Activated CD4-positive, alpha-beta T cell treated with anti-CD3 and anti-CD28 coated beads, Interleukin-2, amount 10 ng/mL, durations not matched to agents 24 days and 14 days (primary cell): ENCODE measurements around the gene GNAI3. TPM values are rescaled to one million over a fixed set of nuclear protein-coding genes. Genes with fewer than 3 reads are reported as not detected.

Experiments used
- DNase-seq: peaks from one replicate; pipeline ENCODE4 v3.0.0; 2022
- H3K27ac Mint-ChIP-seq: one replicate; pipeline ENCODE4 v1.8.0; 2022; ENCODE audit warnings: mild to moderate bottlenecking, mixed read lengths
- H3K27me3 Mint-ChIP-seq: one replicate; pipeline ENCODE4 v1.8.0; 2022; ENCODE audit warnings: mixed read lengths
- H3K36me3 Mint-ChIP-seq: one replicate; pipeline ENCODE4 v1.8.0; 2022; ENCODE audit warnings: low read depth, mild to moderate bottlenecking, mixed read lengths
- H3K4me1 Mint-ChIP-seq: one replicate; pipeline ENCODE4 v1.8.0; 2021; ENCODE audit warnings: mixed read lengths
- H3K4me3 Mint-ChIP-seq: one replicate; pipeline ENCODE4 v1.8.0; 2022; ENCODE audit warnings: mild to moderate bottlenecking, moderate library complexity, mixed read lengths
- H3K9me3 Mint-ChIP-seq: one replicate; pipeline ENCODE4 v1.8.0; 2021; ENCODE audit warnings: mixed read lengths
- intact Hi-C: fragments of 100-400 bp; cut with micrococcal nuclease; formaldehyde crosslinking; loops from one replicate; pipeline ENCODE4 v1.15.1; 2023
- total RNA-seq: library from RNA; stranded (reverse); gene quantifications from 2 replicates; pipeline ENCODE4 v1.2.3, GENCODE V29; 2022

GNAI3 gene
- total RNA-seq, 1 donor from 2014 or later: 8.8 TPM

GRCh38 chr1:109531380-109531779 is 17.0 kb upstream of the GNAI3 start:
- H3K9me3 Mint-ChIP-seq: no peaks in the 10 kb centered on the region
- peak overlapping the region; percentile 36 for H3K4me3 Mint-ChIP-seq
- no peak for DNase-seq
- H3K27ac Mint-ChIP-seq: peak overlapping the region; percentile 40
- intact Hi-C loops: loop anchor here (5.0 kb wide), 1 partner anchor 124 kb away; no protein-coding TSS in a partner anchor
- H3K36me3 Mint-ChIP-seq: no peaks in the 10 kb centered on the region
- H3K27me3 Mint-ChIP-seq: no peaks in the 10 kb centered on the region
- H3K4me1 Mint-ChIP-seq: peaks cover 23% of the 10 kb centered on the region

- Mint-ChIP-seq H3K27ac (peak overlapping the region; percentile 86), H3K27me3 (no peaks in the 10 kb centered on the region), H3K4me1 (peaks cover 23% of the 10 kb centered on the region), H3K36me3 (no peaks in the 10 kb centered on the region), H3K9me3 (no peaks in the 10 kb centered on the region), H3K4me3 (peak overlapping the region; percentile 74)
- no peak for DNase-seq
- intact Hi-C loops: loop anchor here (1.0 to 5.0 kb wide), 7 partner anchors 32 to 269 kb away; partner anchors contain the start of genes CYB561D1, PSMA5 and PSRC1
These were observed 16.5 kb upstream of the GNAI3 start for GRCh38 chr1:109531826-109532364.

GRCh38 chr1:109532365-109533136 is 15.9 kb upstream of the GNAI3 start:
- Mint-ChIP-seq H3K27ac (peak overlapping the region; percentile 86), H3K27me3 (no peaks in the 10 kb centered on the region), H3K4me1 (peaks cover 23% of the 10 kb centered on the region), H3K36me3 (no peaks in the 10 kb centered on the region), H3K4me3 (peak overlapping the region; percentile 74), H3K9me3 (no peaks in the 10 kb centered on the region)
- peak; percentile 98 for DNase-seq
- intact Hi-C loops: loop anchor here (1.0 to 5.0 kb wide), 7 partner anchors 32 to 269 kb away; partner anchors contain the start of genes CYB561D1, PSMA5 and PSRC1

- no peak for DNase-seq
- no peak overlapping the region for H3K4me3 Mint-ChIP-seq
- no peaks in the 10 kb centered on the region for H3K9me3 Mint-ChIP-seq
- H3K27ac Mint-ChIP-seq: no peak overlapping the region
- intact Hi-C loops: loop anchor here (5.0 kb wide), 1 partner anchor 127 kb away; no protein-coding TSS in a partner anchor
- peaks cover 4% of the 10 kb centered on the region for H3K27me3 Mint-ChIP-seq
- H3K4me1 Mint-ChIP-seq: peaks cover 23% of the 10 kb centered on the region
- H3K36me3 Mint-ChIP-seq: no peaks in the 10 kb centered on the region
These were observed 14.0 kb upstream of the GNAI3 start for GRCh38 chr1:109534307-109534858.

GRCh38 chr1:109535481-109535880 is 12.9 kb upstream of the GNAI3 start:
- H3K4me3 Mint-ChIP-seq: no peak overlapping the region
- no peak for DNase-seq
- intact Hi-C loops: no loop called here
- no peak overlapping the region for H3K27ac Mint-ChIP-seq
- peaks cover 4% of the 10 kb centered on the region for H3K27me3 Mint-ChIP-seq
- no peaks in the 10 kb centered on the region for H3K36me3 Mint-ChIP-seq
- peaks cover 23% of the 10 kb centered on the region for H3K4me1 Mint-ChIP-seq
- no peaks in the 10 kb centered on the region for H3K9me3 Mint-ChIP-seq

GRCh38 chr1:109535971-109536491 is 12.4 kb upstream of the GNAI3 start:
- H3K4me1 Mint-ChIP-seq: peaks cover 19% of the 10 kb centered on the region
- no peaks in the 10 kb centered on the region for H3K36me3 Mint-ChIP-seq
- intact Hi-C loops: no loop called here
- H3K27ac Mint-ChIP-seq: no peak overlapping the region
- no peak for DNase-seq
- H3K9me3 Mint-ChIP-seq: no peaks in the 10 kb centered on the region
- peaks cover 4% of the 10 kb centered on the region for H3K27me3 Mint-ChIP-seq
- no peak overlapping the region for H3K4me3 Mint-ChIP-seq

GRCh38 chr1:109537450-109538178 is 10.8 kb upstream of the GNAI3 start:
- no peak overlapping the region for H3K27ac Mint-ChIP-seq
- H3K9me3 Mint-ChIP-seq: no peaks in the 10 kb centered on the region
- intact Hi-C loops: no loop called here
- no peaks in the 10 kb centered on the region for H3K36me3 Mint-ChIP-seq
- H3K4me1 Mint-ChIP-seq: peaks cover 3% of the 10 kb centered on the region
- no peak for DNase-seq
- peaks cover 4% of the 10 kb centered on the region for H3K27me3 Mint-ChIP-seq
- H3K4me3 Mint-ChIP-seq: no peak overlapping the region

GRCh38 chr1:109538827-109539555 is 9.4 kb upstream of the GNAI3 start:
- Mint-ChIP-seq H3K27ac (no peak overlapping the region), H3K36me3 (no peaks in the 10 kb centered on the region), H3K9me3 (no peaks in the 10 kb centered on the region), H3K27me3 (peaks cover 4% of the 10 kb centered on the region), H3K4me3 (no peak overlapping the region), H3K4me1 (no peaks in the 10 kb centered on the region)
- peak; percentile 51 for DNase-seq
- intact Hi-C loops: no loop called here

- Mint-ChIP-seq H3K9me3 (no peaks in the 10 kb centered on the region), H3K4me1 (no peaks in the 10 kb centered on the region), H3K27ac (no peak within 1 kb of the TSS), H3K27me3 (peaks cover 4% of the 10 kb centered on the region), H3K4me3 (no peak within 1 kb of the TSS), H3K36me3 (no peaks in the 10 kb centered on the region)
- intact Hi-C loops: no loop called here
- peak; percentile 41 for DNase-seq
These were observed 8.7 kb upstream of the GNAI3 start, which contains the start of gene GPR61 for GRCh38 chr1:109539676-109540075. Gene GPR61 (plus strand): TSS chr1:109539872. CDS start chr1:109543023, 3,151 bp downstream.

GRCh38 chr1:109541102-109541501 is 7.3 kb upstream of the GNAI3 start:
- H3K4me3 Mint-ChIP-seq: no peak overlapping the region
- intact Hi-C loops: no loop called here
- no peaks in the 10 kb centered on the region for H3K9me3 Mint-ChIP-seq
- DNase-seq: no peak
- no peaks in the 10 kb centered on the region for H3K36me3 Mint-ChIP-seq
- peaks cover 2% of the 10 kb centered on the region for H3K4me1 Mint-ChIP-seq
- peaks cover 4% of the 10 kb centered on the region for H3K27me3 Mint-ChIP-seq
- no peak overlapping the region for H3K27ac Mint-ChIP-seq

- H3K9me3 Mint-ChIP-seq: no peaks in the 10 kb centered on the region
- no peaks in the 10 kb centered on the region for H3K36me3 Mint-ChIP-seq
- H3K27me3 Mint-ChIP-seq: peaks cover 4% of the 10 kb centered on the region
- intact Hi-C loops: no loop called here
- H3K4me3 Mint-ChIP-seq: no peak overlapping the region
- H3K4me1 Mint-ChIP-seq: peaks cover 15% of the 10 kb centered on the region
- DNase-seq: no peak
- H3K27ac Mint-ChIP-seq: no peak overlapping the region
These were observed 5.8 kb upstream of the GNAI3 start for GRCh38 chr1:109542657-109543056.

GRCh38 chr1:109543283-109543987 is 5.0 kb upstream of the GNAI3 start:
- Mint-ChIP-seq H3K27me3 (peaks cover 4% of the 10 kb centered on the region), H3K27ac (no peak overlapping the region)
- intact Hi-C loops: no loop called here

More at GRCh38 chr1:109543283-109543987, 5.0 kb upstream of the GNAI3 start:
- H3K4me1 Mint-ChIP-seq: peaks cover 19% of the 10 kb centered on the region
- peaks cover 1% of the 10 kb centered on the region for H3K36me3 Mint-ChIP-seq
- DNase-seq: no peak
- H3K4me3 Mint-ChIP-seq: no peak overlapping the region
- no peaks in the 10 kb centered on the region for H3K9me3 Mint-ChIP-seq
